Fibroblast of the conjunctiva (primary cell): Measurements from ENCODE around the gene GYPB.
"Not testable (repeated sequence)": the region's sequence is repeated elsewhere in the genome, so short reads cannot be mapped to it uniquely, and the experiment has no call there.

Source experiments
- DNase-seq: peaks from one replicate; pipeline ENCODE4 v3.0.0-alpha.2; 2010; ENCODE audit warnings: low read depth

GYPB gene

GRCh38 chr4:144019277-144019676, at the start of gene GYPB:
GYPB (minus strand) TSS chr4:144019380; CDS start chr4:144019287, 93 bp downstream.
- not testable (repeated sequence) for DNase-seq

- DNase-seq: not testable (repeated sequence)
Observed at GRCh38 chr4:144061556-144061955, 42.4 kb upstream of the GYPB start.

GRCh38 chr4:144060234-144060859, 41.2 kb upstream of the GYPB start:
- DNase-seq: not testable (repeated sequence)

GRCh38 chr4:144056800-144057199, 37.6 kb upstream of the GYPB start:
- DNase-seq: no peak

- DNase-seq: not testable (repeated sequence)
Observed at GRCh38 chr4:144055336-144055735, 36.2 kb upstream of the GYPB start.

GRCh38 chr4:144051494-144051893, 32.3 kb upstream of the GYPB start:
- not testable (repeated sequence) for DNase-seq

GRCh38 chr4:144050631-144051030, 31.5 kb upstream of the GYPB start:
- DNase-seq: not testable (repeated sequence)

- not testable (repeated sequence) for DNase-seq
Observed at GRCh38 chr4:144049495-144050424, 30.6 kb upstream of the GYPB start.

GRCh38 chr4:144044936-144045335, 25.8 kb upstream of the GYPB start:
- DNase-seq: not testable (repeated sequence)

- not testable (repeated sequence) for DNase-seq
Observed at GRCh38 chr4:144032580-144032979, 13.4 kb upstream of the GYPB start.

- not testable (repeated sequence) for DNase-seq
Observed at GRCh38 chr4:144031875-144032274, 12.7 kb upstream of the GYPB start.

- not testable (repeated sequence) for DNase-seq
Observed at GRCh38 chr4:144031369-144031768, 12.2 kb upstream of the GYPB start.

- DNase-seq: not testable (repeated sequence)
Observed at GRCh38 chr4:144030708-144031107, 11.5 kb upstream of the GYPB start.

- DNase-seq: not testable (repeated sequence)
Observed at GRCh38 chr4:144026682-144027081, 7.5 kb upstream of the GYPB start.

GRCh38 chr4:144024399-144025053, 5.3 kb upstream of the GYPB start:
- DNase-seq: not testable (repeated sequence)

- DNase-seq: not testable (repeated sequence)
Observed at GRCh38 chr4:144022772-144023400, 3.7 kb upstream of the GYPB start.

- DNase-seq: not testable (repeated sequence)
Observed at GRCh38 chr4:144021336-144021990, 2.3 kb upstream of the GYPB start.

GRCh38 chr4:144018223-144019000, 768 bp downstream of the GYPB start:
- not testable (repeated sequence) for DNase-seq

GRCh38 chr4:144017271-144017670, 1.9 kb downstream of the GYPB start:
- not testable (repeated sequence) for DNase-seq

GRCh38 chr4:144016057-144016605, 3.0 kb downstream of the GYPB start:
- not testable (repeated sequence) for DNase-seq
